Camera-type eye (tissue), 1 donor: Measurements from ENCODE around the gene OR2T29. TPM values are rescaled to one million over a fixed set of nuclear protein-coding genes. Genes with fewer than 3 reads are reported as not detected.

Experiments used
- total RNA-seq: library from RNA; depleted of rRNA; stranded (reverse); fragments of >200 nt; gene quantifications from one replicate; pipeline ENCODE4 v1.2.3, GENCODE V29; 2014

OR2T29 gene, protein sequence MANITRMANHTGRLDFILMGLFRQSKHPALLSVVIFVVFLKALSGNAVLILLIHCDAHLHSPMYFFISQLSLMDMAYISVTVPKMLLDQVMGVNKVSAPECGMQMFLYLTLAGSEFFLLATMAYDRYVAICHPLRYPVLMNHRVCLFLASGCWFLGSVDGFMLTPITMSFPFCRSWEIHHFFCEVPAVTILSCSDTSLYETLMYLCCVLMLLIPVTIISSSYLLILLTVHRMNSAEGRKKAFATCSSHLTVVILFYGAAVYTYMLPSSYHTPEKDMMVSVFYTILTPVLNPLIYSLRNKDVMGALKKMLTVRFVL
- total RNA-seq, result not detected

DNA sequence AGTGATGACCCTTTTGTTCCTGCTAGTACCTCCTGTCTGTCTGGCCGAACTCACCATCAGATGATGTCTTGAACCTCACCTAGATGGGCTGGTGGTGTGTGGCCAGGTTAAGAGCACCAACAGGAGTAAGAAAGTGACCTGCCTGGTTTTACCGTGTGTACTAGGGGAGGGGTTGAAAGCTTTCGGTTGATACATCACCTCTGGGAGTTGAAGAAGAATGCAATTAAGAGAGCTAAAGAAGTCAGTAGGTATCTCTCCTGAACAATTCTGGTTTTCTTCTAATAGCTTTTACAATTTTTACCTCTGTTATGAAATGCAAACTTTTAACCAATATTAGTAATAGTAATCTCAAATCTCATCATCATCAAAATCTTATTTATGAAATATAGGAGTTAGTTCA lies at the start of gene OR2T29:
OR2T29 (minus strand) TSS at position 101 of the 400 bp plus-strand sequence. CDS start 3,281 bp downstream, outside the sequence.

DNA sequence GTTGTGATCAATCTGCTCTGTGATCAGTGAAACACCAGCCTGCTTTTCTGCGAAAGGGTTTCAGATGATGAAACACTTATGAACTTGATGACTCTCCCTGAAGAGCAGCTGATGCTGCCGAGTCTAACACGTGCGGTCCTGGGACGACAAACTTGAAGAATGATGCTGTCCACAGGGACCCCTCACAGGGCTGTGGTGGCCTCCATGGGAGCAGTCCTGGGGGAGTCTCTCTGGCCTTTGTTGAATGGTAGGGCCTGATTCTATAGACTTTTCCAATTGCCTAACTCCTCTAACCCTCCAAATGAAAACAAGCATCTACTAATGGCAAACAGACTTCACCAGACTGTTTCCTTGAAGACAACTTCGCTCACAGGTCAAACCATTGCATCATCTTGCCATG lies 35.0 kb upstream of the OR2T29 start, which contains the start of gene OR2T10:
OR2T10 (minus strand) TSS at position 112 of the 400 bp plus-strand sequence. CDS start 3,932 bp downstream, outside the sequence.

DNA sequence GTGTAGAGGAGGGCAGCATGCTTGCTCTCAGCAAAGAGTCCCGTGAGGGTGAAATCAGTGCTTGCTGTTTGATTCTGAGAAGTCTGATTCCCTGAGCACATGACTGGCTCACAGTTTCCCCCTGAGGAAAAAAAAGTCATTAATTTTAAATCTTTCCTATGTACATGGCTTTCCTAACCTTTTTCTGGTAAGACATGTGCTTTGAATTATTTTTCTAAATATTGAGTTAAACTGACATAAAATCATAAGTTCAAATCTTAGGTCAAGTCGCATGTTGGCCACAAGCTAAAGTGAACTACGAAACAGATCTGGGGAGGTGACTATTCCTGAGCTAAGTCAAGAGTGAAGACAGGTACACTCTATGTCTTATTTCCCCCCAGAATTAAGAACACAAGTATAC lies 12.1 kb upstream of the OR2T29 start, which contains the start of gene OR2T34:
OR2T34 (minus strand) TSS at position 101 of the 400 bp plus-strand sequence; CDS start at position 101, 0 bp downstream.

DNA sequence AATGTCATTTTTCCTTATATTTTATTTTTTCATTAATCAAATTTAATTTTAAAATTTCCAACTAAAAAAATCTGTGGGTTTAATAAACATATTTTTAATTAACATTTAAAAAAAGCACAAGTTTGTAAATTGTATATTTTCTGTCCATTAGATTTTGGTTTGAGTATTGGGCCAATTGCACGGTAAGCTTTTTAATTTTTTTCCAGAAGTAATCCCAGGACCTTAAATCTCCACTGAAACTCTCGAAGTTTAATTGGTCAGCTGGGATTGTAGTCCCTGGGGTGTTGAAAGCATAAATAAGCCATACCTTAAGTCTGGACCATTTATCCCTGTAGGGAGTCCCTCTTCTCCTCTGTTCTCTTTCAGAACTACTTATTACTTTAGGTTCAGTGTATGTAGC lies 54.8 kb downstream of the OR2T29 start, which contains the start of gene OR2G6:
OR2G6 (plus strand) TSS at position 301 of the 400 bp plus-strand sequence. CDS start 13,574 bp downstream, outside the sequence.

Other genes starting within 250 kb of the OR2T29 start
- not detected for gene OR2M7, start 238.2 kb downstream of the OR2T29 start, total RNA-seq
- gene OR14C36, start 214.0 kb downstream of the OR2T29 start, total RNA-seq, result not detected
- not detected for gene OR2T4, start 201.1 kb downstream of the OR2T29 start, total RNA-seq
- not detected for gene OR2T6, start 187.0 kb downstream of the OR2T29 start, total RNA-seq
- gene OR2T1, start 159.7 kb downstream of the OR2T29 start, total RNA-seq, result not detected
- not detected for gene OR2T2, start 117.1 kb downstream of the OR2T29 start, total RNA-seq
- not detected for gene OR2T3, start 89.4 kb downstream of the OR2T29 start, total RNA-seq
- gene OR2T5, start 74.2 kb downstream of the OR2T29 start, total RNA-seq, result not detected
- gene OR2G6, start 54.7 kb downstream of the OR2T29 start, total RNA-seq, result not detected
- not detected for gene OR2T34, start 12.0 kb upstream of the OR2T29 start, total RNA-seq
- gene OR2T10, start 34.9 kb upstream of the OR2T29 start, total RNA-seq, result not detected
- gene OR2T11, start 72.3 kb upstream of the OR2T29 start, total RNA-seq, result not detected
- not detected for gene OR2T35, start 82.5 kb upstream of the OR2T29 start, total RNA-seq
- gene OR2T27, start 92.8 kb upstream of the OR2T29 start, total RNA-seq, result not detected
- not detected for gene OR14I1, start 140.0 kb upstream of the OR2T29 start, total RNA-seq
- not detected for gene LYPD8, start 193.0 kb upstream of the OR2T29 start, total RNA-seq